A549 (cell line): ENCODE data around the gene C1QTNF12. TPM values are rescaled to one million over a fixed set of nuclear protein-coding genes. Genes with fewer than 3 reads are reported as not detected.
A peak's percentile ranks its signal among the peaks of the same experiment; 100 is the strongest.

Experiments used
- ATAC-seq, 2 experiments: fragments of 200-7000 bp in 1 of 2; fragments of >200 bp in 1 of 2; cut with Nextera tagmentation in 1 of 2; cut with Tn5 transposase in 1 of 2; 3 replicates each; pipeline versions ENCODE4 v1.8.0 to v1.9.1; 2018 to 2020; ENCODE audit warnings: mild to moderate bottlenecking in 1 of 2, moderate library complexity in 1 of 2
- CTCF ChIA-PET: fragments of 300-600 bp; sonication (Branson Sonifier 250); formaldehyde crosslinking; extraction: SDS; loops from one replicate; lab custom pipeline; 2021; ENCODE audit warnings: antibody characterized with exemption, inconsistent platforms; lab: Yijun Ruan, JAX
- POLR2A ChIA-PET: fragments of 350-600 bp; formaldehyde crosslinking; extraction: SDS; loops from one replicate; lab custom pipeline; 2021; ENCODE audit warnings: antibody characterized with exemption, inconsistent platforms; lab: Yijun Ruan, JAX
- DNase-seq, 2 experiments: peaks; one replicate each; pipeline versions ENCODE4 v3.0.0 to v3.0.0-alpha.2; 2011 to 2016; ENCODE audit warnings: low read depth in 1 of 2, low spot score in 1 of 2
- FAIRE-seq: peaks from 2 replicates; lab custom pipeline; 2011; peaks lifted over from hg19 to GRCh38; lab: Jason Lieb, UNC
- H3K27ac ChIP-seq, 2 experiments: fragments of >200 bp; sonication (Bioruptor Twin); formaldehyde crosslinking; 3 replicates each; pipeline ENCODE4 v1.5.1; 2016 to 2017
- H3K4me1 ChIP-seq: fragments of >200 bp; sonication (Bioruptor Twin); formaldehyde crosslinking; 3 replicates; pipeline ENCODE4 v1.6.1; 2016
- H3K4me2 ChIP-seq: fragments of >200 bp; sonication (Bioruptor Twin); formaldehyde crosslinking; 3 replicates; pipeline ENCODE4 v1.6.1; 2016
- H3K4me3 ChIP-seq: fragments of >200 bp; sonication (Bioruptor Twin); formaldehyde crosslinking; 3 replicates; pipeline ENCODE4 v1.5.1; 2016
- H3K9me3 ChIP-seq: fragments of >200 bp; sonication (Bioruptor Twin); formaldehyde crosslinking; 3 replicates; pipeline ENCODE4 v1.6.1; 2016
- CHD2 ChIP-seq: fragments of 150-350 bp; IDR thresholded peaks from 2 replicates; pipeline ENCODE4 v1.6.1; 2014; ENCODE audit warnings: low read length; ENCODE audit not compliant: partially characterized antibody
- EHMT2 ChIP-seq: fragments of 200-600 bp; sonication (generic); IDR thresholded peaks from 2 replicates; pipeline ENCODE4 v1.6.1; 2016; ENCODE audit warnings: antibody characterized with exemption, low read depth, mild to moderate bottlenecking, moderate library complexity
- ESRRA ChIP-seq: fragments of 150-350 bp; IDR thresholded peaks from 2 replicates; pipeline ENCODE4 v1.6.1; 2014; ENCODE audit warnings: mild to moderate bottlenecking, low read length, borderline replicate concordance
- FOSL2 ChIP-seq, 2 experiments: fragments of 450-650 bp in 1 of 2; fragments of >200 bp in 1 of 2; sonication (Bioruptor Twin) in 1 of 2; formaldehyde crosslinking; IDR thresholded peaks; 2 replicates each; pipeline versions ENCODE4 v1.5.0 to v1.6.1; 2016 to 2020; ENCODE audit warnings: mild to moderate bottlenecking in 1 of 2, moderate library complexity in 1 of 2
- FOXS1 ChIP-seq: fragments of 250-450 bp; sonication (Bioruptor Pico); IDR thresholded peaks from 2 replicates; pipeline ENCODE4 v1.5.0; 2020; ENCODE audit warnings: mild to moderate bottlenecking, moderate library complexity
- KDM5A ChIP-seq: fragments of 200-600 bp; sonication (generic); IDR thresholded peaks from 2 replicates; pipeline ENCODE4 v1.6.1; 2016; ENCODE audit warnings: antibody characterized with exemption, mild to moderate bottlenecking
- NFE2L2 ChIP-seq: fragments of 150-350 bp; conservative IDR thresholded peaks from 2 replicates; pipeline ENCODE4 v1.6.1; 2014; ENCODE audit warnings: low read length
- PHF8 ChIP-seq: fragments of 200-600 bp; sonication (generic); IDR thresholded peaks from 2 replicates; pipeline ENCODE4 v1.6.1; 2016; ENCODE audit warnings: low read depth, mild to moderate bottlenecking, antibody characterized with exemption, moderate library complexity, borderline replicate concordance
- SMC3 ChIP-seq: fragments of >200 bp; sonication (Bioruptor Twin); formaldehyde crosslinking; IDR thresholded peaks from 3 replicates; pipeline ENCODE4 v1.6.1; 2018; ENCODE audit warnings: inconsistent platforms
- SREBF2 ChIP-seq: fragments of 450-650 bp; IDR thresholded peaks from 2 replicates; pipeline ENCODE4 v1.6.1; 2014; ENCODE audit warnings: mild to moderate bottlenecking, moderate library complexity
- ZC3H11A ChIP-seq: fragments of 450-650 bp; IDR thresholded peaks from 2 replicates; pipeline ENCODE4 v1.6.1; 2014; ENCODE audit warnings: antibody characterized with exemption, mild to moderate bottlenecking
- ZFP36 ChIP-seq: fragments of 450-650 bp; IDR thresholded peaks from 2 replicates; pipeline ENCODE4 v1.6.1; 2014; ENCODE audit warnings: borderline replicate concordance; ENCODE audit not compliant: partially characterized antibody
- whole genome bisulfite sequencing: methylation state at CpG from one replicate; pipeline ENCODE4 v1.1.6; 2017; ENCODE audit errors: missing lambda C conversion rate; 5-methylcytosine and 5-hydroxymethylcytosine counted together
- polyA plus RNA-seq, 4 experiments: library from polyadenylated mRNA; depleted of rRNA in 3 of 4; stranded (reverse); fragments of >200 nt; fragmentation: RNase III in 1 of 4; extraction: RNeasy Plus Mini Kit Qiagen cat#74134 plus additional on column Dnase treatment in 1 of 4; gene quantifications; 2 replicates in 3 of 4; 3 replicates in 1 of 4; pipeline ENCODE4 v1.2.3, GENCODE V29; 2011 to 2017
- TF ChIP-seq, protein P1 (sequence below): fragments of >200 bp; sonication (Bioruptor Twin); formaldehyde crosslinking; IDR thresholded peaks from 3 replicates; pipeline ENCODE4 v1.6.1; 2016
- TF ChIP-seq, protein P2 (sequence below): IDR thresholded peaks from 2 replicates; pipeline ENCODE4 v1.6.1; 2012; ENCODE audit warnings: low read depth, borderline replicate concordance
- TF ChIP-seq, protein P3 (sequence below): fragments of 250-450 bp; sonication (Bioruptor Pico); IDR thresholded peaks from 2 replicates; pipeline ENCODE4 v1.5.0; 2020; ENCODE audit warnings: low read depth, mild to moderate bottlenecking, moderate library complexity

C1QTNF12 gene
- polyA plus RNA-seq, 2 of the 4 experiments (the other 2 are of a cell fraction): 0.47 to 0.83 TPM

DNA sequence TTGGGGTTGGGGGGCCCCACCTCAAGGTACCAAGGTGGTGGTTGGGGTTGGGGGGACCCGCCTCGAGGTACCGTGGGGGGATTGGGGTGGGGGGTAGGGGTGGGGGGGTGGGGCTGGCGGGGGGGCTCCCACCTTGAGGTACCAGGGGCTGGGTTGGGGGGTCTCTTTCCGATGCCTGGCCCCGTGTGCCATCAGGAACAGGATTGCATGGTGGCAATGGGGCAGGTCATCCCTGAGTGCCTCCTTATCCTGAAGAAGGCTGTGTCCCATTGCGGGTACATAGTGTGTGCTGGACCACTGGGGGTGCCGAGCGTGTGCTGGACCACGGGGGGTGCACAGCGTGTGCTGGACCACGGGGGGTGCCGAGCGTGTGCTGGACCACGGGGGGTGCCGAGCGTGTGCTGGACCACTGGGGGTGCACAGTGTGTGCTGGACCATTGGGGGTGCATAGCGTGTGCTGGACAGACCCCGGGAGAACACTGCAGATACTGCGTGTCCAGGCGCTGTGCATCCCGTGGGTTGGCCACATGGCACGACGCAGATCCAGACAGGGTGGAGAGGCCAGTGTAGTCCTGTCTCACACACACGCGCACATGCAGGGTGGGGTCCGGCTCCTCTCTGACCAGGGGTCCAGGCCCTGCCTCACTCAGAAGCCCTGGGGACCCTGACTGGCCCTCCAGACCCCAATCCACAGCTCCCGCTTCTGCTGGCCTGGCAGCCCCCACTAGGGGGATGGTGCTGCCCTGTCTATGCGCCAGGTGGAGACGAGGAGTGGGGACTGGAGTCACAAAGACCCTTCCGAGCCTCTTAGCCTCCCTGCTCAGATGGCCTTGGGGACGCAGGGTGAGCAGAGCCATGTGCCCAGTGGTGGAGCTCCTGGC lies 37.9 kb upstream of the C1QTNF12 start:
- no peak overlapping the region for H3K4me3 ChIP-seq
- 89% methylated on average over 11 of the region's 32 CpGs for WGBS
- no peak for ATAC-seq
- no peak for TF ChIP-seq SMC3
- no peak for TF ChIP-seq ESRRA
- no peak for TF ChIP-seq ZFP36
- no peak overlapping the region for H3K27ac ChIP-seq
- no peak for DNase-seq
- peaks cover 8% of the 10 kb centered on the region; the same call in 2 of the 3 replicates for H3K4me1 ChIP-seq
- H3K9me3 ChIP-seq: no peaks in the 10 kb centered on the region
- no peak for FAIRE-seq
- no peak overlapping the region for H3K4me2 ChIP-seq
- CTCF ChIA-PET: interaction anchor here (3.3 kb wide), 1 partner anchor 162 kb away, joined by 15 read pairs; no protein-coding TSS in a partner anchor
- POLR2A ChIA-PET: no interaction called here

DNA sequence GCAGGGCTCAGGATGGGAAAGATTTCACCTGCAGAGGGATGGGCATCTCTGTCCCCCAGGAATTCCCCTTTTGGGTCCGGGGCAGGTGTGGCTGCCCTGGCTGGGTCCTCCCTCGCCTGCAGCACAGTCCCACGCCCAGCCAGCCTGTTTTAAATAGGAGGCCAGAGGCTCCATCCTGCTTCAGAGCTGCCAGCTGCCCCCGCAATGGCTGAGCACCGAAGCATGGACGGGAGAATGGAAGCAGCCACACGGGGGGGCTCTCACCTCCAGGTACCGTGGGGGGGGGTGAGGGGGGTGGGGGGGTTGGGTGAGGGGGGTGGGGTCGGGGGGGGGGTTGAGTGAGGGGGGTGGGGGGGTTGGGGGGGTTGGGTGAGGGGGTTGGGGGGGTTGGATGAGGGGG lies 37.3 kb upstream of the C1QTNF12 start:
- FAIRE-seq (no peak), DNase-seq (peak in 1 of 2 experiments; percentile 76), ATAC-seq (peak in 1 of 2 experiments; percentile 37; a peak in 4 of 6 replicates)
- CTCF ChIA-PET: interaction anchor here (3.3 kb wide), 1 partner anchor 161 kb away, joined by 15 read pairs; no protein-coding TSS in a partner anchor
- WGBS: 0% methylated on average over 1 of the region's 9 CpGs
- peaks cover 8% of the 10 kb centered on the region; the same call in 2 of the 3 replicates for H3K4me1 ChIP-seq
- no peak overlapping the region for H3K4me2 ChIP-seq
- no peak overlapping the region for H3K27ac ChIP-seq
- TF ChIP-seq, protein P1, sequence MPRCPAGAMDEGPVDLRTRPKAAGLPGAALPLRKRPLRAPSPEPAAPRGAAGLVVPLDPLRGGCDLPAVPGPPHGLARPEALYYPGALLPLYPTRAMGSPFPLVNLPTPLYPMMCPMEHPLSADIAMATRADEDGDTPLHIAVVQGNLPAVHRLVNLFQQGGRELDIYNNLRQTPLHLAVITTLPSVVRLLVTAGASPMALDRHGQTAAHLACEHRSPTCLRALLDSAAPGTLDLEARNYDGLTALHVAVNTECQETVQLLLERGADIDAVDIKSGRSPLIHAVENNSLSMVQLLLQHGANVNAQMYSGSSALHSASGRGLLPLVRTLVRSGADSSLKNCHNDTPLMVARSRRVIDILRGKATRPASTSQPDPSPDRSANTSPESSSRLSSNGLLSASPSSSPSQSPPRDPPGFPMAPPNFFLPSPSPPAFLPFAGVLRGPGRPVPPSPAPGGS: no peak
- TF ChIP-seq CHD2 (no peak), EHMT2 (no peak), PHF8 (no peak), KDM5A (no peak)
- TF ChIP-seq, protein P2, sequence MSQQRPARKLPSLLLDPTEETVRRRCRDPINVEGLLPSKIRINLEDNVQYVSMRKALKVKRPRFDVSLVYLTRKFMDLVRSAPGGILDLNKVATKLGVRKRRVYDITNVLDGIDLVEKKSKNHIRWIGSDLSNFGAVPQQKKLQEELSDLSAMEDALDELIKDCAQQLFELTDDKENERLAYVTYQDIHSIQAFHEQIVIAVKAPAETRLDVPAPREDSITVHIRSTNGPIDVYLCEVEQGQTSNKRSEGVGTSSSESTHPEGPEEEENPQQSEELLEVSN: no peak
- no peak overlapping the region for H3K4me3 ChIP-seq
- POLR2A ChIA-PET: no interaction called here
- H3K9me3 ChIP-seq: no peaks in the 10 kb centered on the region

DNA sequence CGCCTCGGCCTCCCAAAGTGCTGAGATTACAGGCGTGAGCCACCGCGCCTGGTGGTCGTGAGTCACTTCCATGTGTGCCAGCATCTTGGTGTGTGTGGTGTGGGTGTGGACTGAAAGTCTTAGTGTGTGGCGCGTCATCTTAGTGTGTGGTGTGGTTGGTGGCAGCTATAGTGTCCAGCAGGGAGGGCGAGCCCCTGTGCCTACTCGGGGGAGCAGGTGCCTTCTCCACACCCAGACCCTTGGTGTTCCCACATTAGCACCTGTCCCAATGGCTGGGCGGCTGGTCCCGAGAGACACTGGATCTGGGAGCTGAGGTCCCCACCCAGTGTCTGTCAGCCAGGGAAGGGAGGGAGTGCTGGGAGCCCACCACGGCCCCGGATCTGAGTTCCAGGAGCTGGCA lies 36.5 kb upstream of the C1QTNF12 start:
- TF ChIP-seq FOXS1 (no peak), ZFP36 (no peak), ZC3H11A (no peak), SREBF2 (no peak), NFE2L2 (no peak)
- H3K9me3 ChIP-seq: no peaks in the 10 kb centered on the region
- POLR2A ChIA-PET: no interaction called here
- 93% methylated on average over 10 of the region's 14 CpGs for WGBS
- H3K4me3 ChIP-seq: no peak overlapping the region
- no peak overlapping the region for H3K27ac ChIP-seq
- FAIRE-seq (no peak), DNase-seq (no peak), ATAC-seq (no peak)
- no peak overlapping the region for H3K4me2 ChIP-seq
- CTCF ChIA-PET: interaction anchor here (3.3 kb wide), 1 partner anchor 161 kb away, joined by 15 read pairs; no protein-coding TSS in a partner anchor
- peaks cover 8% of the 10 kb centered on the region; the same call in 2 of the 3 replicates for H3K4me1 ChIP-seq

DNA sequence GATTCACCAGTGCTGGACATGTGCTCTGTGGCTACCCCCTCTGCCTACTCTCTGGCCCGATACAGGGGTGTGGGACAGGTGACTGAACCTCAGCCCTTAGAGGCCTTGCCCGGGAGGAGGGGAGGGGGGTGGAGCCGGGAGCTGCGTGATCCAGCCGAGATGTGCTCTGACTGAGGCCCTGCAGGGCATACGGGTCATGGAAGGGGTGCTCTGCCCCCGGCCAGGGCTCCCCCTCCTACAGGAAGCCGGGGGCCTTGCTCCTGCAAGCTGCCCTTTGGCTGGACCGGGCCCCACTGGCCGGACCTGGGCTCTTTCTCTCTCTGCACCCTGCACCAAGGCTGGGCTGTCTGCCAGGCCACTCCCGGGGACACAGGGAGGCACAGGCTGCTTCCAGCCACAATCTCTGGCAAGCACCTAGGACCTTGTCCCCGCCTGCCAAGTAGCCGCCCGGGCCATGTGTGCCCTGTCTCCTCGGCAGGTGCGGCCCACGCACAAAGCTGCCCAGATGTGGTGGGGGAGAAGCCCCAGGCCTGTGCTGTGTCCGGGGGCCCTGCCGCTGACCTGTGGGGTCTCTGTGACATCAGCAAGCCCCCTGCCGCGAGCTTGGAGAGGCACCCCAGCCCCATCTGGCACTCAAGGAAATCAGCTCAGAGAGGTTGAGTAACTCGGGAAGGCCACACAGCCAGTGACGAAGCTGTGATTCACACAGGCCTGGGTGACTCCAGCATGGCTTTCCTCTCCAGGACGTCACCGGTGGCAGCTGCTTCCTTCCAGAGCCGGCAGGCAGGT lies 35.2 kb upstream of the C1QTNF12 start:
- TF ChIP-seq ZFP36: peak; percentile 89
- TF ChIP-seq, protein P3, sequence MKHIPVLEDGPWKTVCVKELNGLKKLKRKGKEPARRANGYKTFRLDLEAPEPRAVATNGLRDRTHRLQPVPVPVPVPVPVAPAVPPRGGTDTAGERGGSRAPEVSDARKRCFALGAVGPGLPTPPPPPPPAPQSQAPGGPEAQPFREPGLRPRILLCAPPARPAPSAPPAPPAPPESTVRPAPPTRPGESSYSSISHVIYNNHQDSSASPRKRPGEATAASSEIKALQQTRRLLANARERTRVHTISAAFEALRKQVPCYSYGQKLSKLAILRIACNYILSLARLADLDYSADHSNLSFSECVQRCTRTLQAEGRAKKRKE: no peak
- TF ChIP-seq FOSL2 (IDR thresholded peaks at IDR 0.05): no peak
- TF ChIP-seq FOSL2 (CRISPR knock-in tag; IDR thresholded peaks at IDR 0.05): peak; percentile 63
- Histone ChIP-seq H3K4me1 (peaks cover 8% of the 10 kb centered on the region; the same call in 2 of the 3 replicates), H3K27ac (peak overlapping the region in 1 of 2 experiments; percentile 10; a peak in 1 of 6 replicates), H3K4me3 (no peak overlapping the region), H3K9me3 (no peaks in the 10 kb centered on the region), H3K4me2 (no peak overlapping the region)
- CTCF ChIA-PET: interaction anchor here (1.3 to 3.3 kb wide), 2 partner anchors 9 to 159 kb away, joined by 4 to 15 read pairs; no protein-coding TSS in a partner anchor
- FAIRE-seq (no peak), ATAC-seq (peak; percentile 40 to 61), DNase-seq (peak in 1 of 2 experiments; percentile 59)
- POLR2A ChIA-PET: interaction anchor here (1.0 to 1.2 kb wide), 2 partner anchors 8 to 11 kb away, joined by 3 to 5 read pairs; partner anchors contain the start of gene UBE2J2
- 37% methylated on average over 7 of the region's 26 CpGs for WGBS
